Islet of Langerhans (tissue), 1 donor: Measurements from ENCODE around the gene GATA3.

ENCODE experiments used
- FAIRE-seq: peaks from one replicate; lab custom pipeline; 2011; peaks lifted over from hg19 to GRCh38; lab: Jason Lieb, UNC

The GATA3 gene

GRCh38 chr10:8102708-8103401, 48.4 kb downstream of the GATA3 start:
- no peak for FAIRE-seq

- no peak for FAIRE-seq
Observed at GRCh38 chr10:8103543-8103942, 49.1 kb downstream of the GATA3 start.

- no peak for FAIRE-seq
Observed at GRCh38 chr10:8104005-8104404, 49.5 kb downstream of the GATA3 start.

GRCh38 chr10:8104721-8105120, 50.2 kb downstream of the GATA3 start:
- FAIRE-seq: no peak

GRCh38 chr10:8105932-8106331, 51.4 kb downstream of the GATA3 start:
- FAIRE-seq: no peak

- FAIRE-seq: no peak
Observed at GRCh38 chr10:8112230-8112905, 57.9 kb downstream of the GATA3 start.

- FAIRE-seq: no peak
Observed at GRCh38 chr10:8112942-8113442, 58.5 kb downstream of the GATA3 start.

GRCh38 chr10:8113616-8114015, 59.1 kb downstream of the GATA3 start:
- FAIRE-seq: no peak

- no peak for FAIRE-seq
Observed at GRCh38 chr10:8114741-8115617, 60.5 kb downstream of the GATA3 start.

- no peak for FAIRE-seq
Observed at GRCh38 chr10:8115618-8115980, 61.1 kb downstream of the GATA3 start.

GRCh38 chr10:8116474-8116873, 62.0 kb downstream of the GATA3 start:
- no peak for FAIRE-seq

GRCh38 chr10:8116926-8117493, 62.5 kb downstream of the GATA3 start:
- no peak for FAIRE-seq

GRCh38 chr10:8121201-8121890, 66.9 kb downstream of the GATA3 start:
- no peak for FAIRE-seq

- no peak for FAIRE-seq
Observed at GRCh38 chr10:8122611-8123369, 68.3 kb downstream of the GATA3 start.

GRCh38 chr10:8124436-8124835, 69.9 kb downstream of the GATA3 start:
- no peak for FAIRE-seq
